Smooth muscle cell (in vitro differentiated cells): ENCODE data around the gene PLEKHG3. TPM values are rescaled to one million over a fixed set of nuclear protein-coding genes. Genes with fewer than 3 reads are reported as not detected.

Experiments
- DNase-seq: peaks from one replicate; lab custom pipeline; 2025; ENCODE audit not compliant: unreplicated experiment; lab: John Stamatoyannopoulos, UW
- H2AFZ ChIP-seq: fragments of 200-600 bp; sonication (generic); 2 replicates; pipeline ENCODE4 v1.6.0; 2016; ENCODE audit warnings: antibody characterized with exemption, low read depth, mild to moderate bottlenecking
- H3F3A ChIP-seq: fragments of 200-600 bp; sonication (generic); 2 replicates; pipeline ENCODE4 v1.6.0; 2017; ENCODE audit warnings: antibody characterized with exemption, low read depth
- H3K27ac ChIP-seq: fragments of 200-600 bp; sonication (generic); 2 replicates; pipeline ENCODE4 v1.5.1; 2016; ENCODE audit warnings: low read depth, mild to moderate bottlenecking
- H3K27me3 ChIP-seq: fragments of 200-600 bp; sonication (generic); 2 replicates; pipeline ENCODE4 v1.6.1; 2016; ENCODE audit warnings: low read depth, mild to moderate bottlenecking
- H3K36me3 ChIP-seq: fragments of 200-600 bp; sonication (generic); 2 replicates; pipeline ENCODE4 v1.5.1; 2016; ENCODE audit warnings: low read depth
- H3K4me1 ChIP-seq: fragments of 200-600 bp; sonication (generic); 2 replicates; pipeline ENCODE4 v1.5.1; 2016; ENCODE audit warnings: low read depth
- H3K4me2 ChIP-seq: fragments of 200-600 bp; sonication (generic); 2 replicates; pipeline ENCODE4 v1.6.0; 2016; ENCODE audit warnings: mild to moderate bottlenecking
- H3K4me3 ChIP-seq: fragments of 200-600 bp; sonication (generic); 2 replicates; pipeline ENCODE4 v1.5.1; 2016; ENCODE audit warnings: mild to moderate bottlenecking
- H3K79me2 ChIP-seq: fragments of 200-600 bp; sonication (generic); 2 replicates; pipeline ENCODE4 v1.6.0; 2016; ENCODE audit warnings: low read depth, mild to moderate bottlenecking
- H3K9ac ChIP-seq: fragments of 200-600 bp; sonication (generic); 2 replicates; pipeline ENCODE4 v1.6.0; 2016; ENCODE audit warnings: low read depth
- H3K9me3 ChIP-seq: fragments of 200-600 bp; sonication (generic); replicated peaks from 2 replicates; pipeline ENCODE4 v1.5.1; 2016; ENCODE audit warnings: low read depth
- H4K20me1 ChIP-seq: fragments of 200-600 bp; sonication (generic); 2 replicates; pipeline ENCODE4 v1.6.0; 2016; ENCODE audit warnings: low read depth
- WGBS: methylation state at CpG from one replicate; pipeline ENCODE4 v1.1.7; 2016; ENCODE audit warnings: low lambda C conversion rate; 5-methylcytosine and 5-hydroxymethylcytosine counted together
- polyA plus RNA-seq: library from polyadenylated mRNA; unstranded; fragments of >200 nt; fragmentation: Nextera tagmentation; extraction: Ambion mirVana; gene quantifications from 2 replicates; pipeline ENCODE4 v1.2.1, GENCODE V29; 2016
- total RNA-seq: library from RNA; depleted of rRNA; stranded (reverse); fragments of >200 nt; gene quantifications from 2 replicates; pipeline ENCODE4 v1.2.3, GENCODE V29; 2014
- TF ChIP-seq, protein P1 (sequence below): fragments of 200-600 bp; sonication (generic); IDR thresholded peaks from 2 replicates; pipeline ENCODE4 v1.5.1; 2017; ENCODE audit warnings: borderline replicate concordance, mild to moderate bottlenecking, antibody characterized with exemption; ENCODE audit not compliant: insufficient read depth, poor library complexity, severe bottlenecking

Gene PLEKHG3
- total and polyA plus RNA-seq, 2 experiments from 2014 or later = 17.6 to 18.3 TPM

DNA sequence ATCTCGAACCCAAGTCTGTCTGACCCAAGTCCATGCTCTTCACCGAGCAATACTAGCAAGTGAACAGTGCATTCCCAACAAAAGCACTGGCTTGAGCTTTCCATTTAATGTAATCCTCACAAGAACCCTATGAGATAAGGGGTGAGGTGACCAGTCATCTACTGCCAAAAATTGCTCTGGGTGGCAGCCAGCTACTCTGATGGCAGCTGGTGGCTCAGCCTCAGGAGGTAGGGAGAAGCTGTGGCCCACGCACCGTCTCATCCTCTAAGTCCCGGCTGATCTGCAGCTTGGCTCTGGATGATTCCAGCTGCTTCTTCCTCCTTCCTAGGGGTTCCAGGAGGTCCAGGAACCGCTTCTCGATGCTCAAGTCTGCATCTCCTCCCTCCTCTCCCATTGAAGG is 75.2 kb downstream of the PLEKHG3 start:
- Histone ChIP-seq H4K20me1 (no peaks in the 10 kb centered on the region), H3K27me3 (no peaks in the 10 kb centered on the region), H3K9me3 (no peaks in the 10 kb centered on the region), H3K79me2 (no peaks in the 10 kb centered on the region), H3K27ac (no peak overlapping the region), H3K9ac (no peak overlapping the region), H3K36me3 (no peaks in the 10 kb centered on the region), H3K4me1 (no peaks in the 10 kb centered on the region), H3K4me3 (no peak overlapping the region), H3K4me2 (no peak overlapping the region), H2AFZ (no peak overlapping the region), H3F3A (no peaks in the 10 kb centered on the region)
- TF ChIP-seq, protein P1, sequence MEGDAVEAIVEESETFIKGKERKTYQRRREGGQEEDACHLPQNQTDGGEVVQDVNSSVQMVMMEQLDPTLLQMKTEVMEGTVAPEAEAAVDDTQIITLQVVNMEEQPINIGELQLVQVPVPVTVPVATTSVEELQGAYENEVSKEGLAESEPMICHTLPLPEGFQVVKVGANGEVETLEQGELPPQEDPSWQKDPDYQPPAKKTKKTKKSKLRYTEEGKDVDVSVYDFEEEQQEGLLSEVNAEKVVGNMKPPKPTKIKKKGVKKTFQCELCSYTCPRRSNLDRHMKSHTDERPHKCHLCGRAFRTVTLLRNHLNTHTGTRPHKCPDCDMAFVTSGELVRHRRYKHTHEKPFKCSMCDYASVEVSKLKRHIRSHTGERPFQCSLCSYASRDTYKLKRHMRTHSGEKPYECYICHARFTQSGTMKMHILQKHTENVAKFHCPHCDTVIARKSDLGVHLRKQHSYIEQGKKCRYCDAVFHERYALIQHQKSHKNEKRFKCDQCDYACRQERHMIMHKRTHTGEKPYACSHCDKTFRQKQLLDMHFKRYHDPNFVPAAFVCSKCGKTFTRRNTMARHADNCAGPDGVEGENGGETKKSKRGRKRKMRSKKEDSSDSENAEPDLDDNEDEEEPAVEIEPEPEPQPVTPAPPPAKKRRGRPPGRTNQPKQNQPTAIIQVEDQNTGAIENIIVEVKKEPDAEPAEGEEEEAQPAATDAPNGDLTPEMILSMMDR = no peak
- 95% methylated on average over 7 of the region's 7 CpGs for WGBS
- no peak for DNase-seq

DNA sequence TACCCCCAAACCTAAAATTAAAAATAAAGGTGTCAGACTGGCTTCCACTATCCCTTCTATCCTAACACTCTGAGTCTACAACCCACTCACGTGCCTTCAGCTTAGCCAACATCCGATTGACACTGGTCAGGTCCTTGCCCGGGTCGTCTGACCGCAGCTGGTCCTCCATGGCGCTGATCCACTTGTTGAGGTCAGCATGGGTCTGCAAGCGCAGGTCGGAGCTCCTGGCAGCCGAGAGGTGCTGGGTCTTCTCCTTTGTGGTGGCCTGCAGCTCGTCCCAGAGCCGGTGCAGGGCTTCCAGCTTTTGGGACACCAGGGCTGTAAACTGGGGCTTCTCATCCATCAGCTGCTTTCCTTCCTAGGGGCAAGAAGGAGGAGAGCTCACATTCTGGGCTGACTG is 78.0 kb downstream of the PLEKHG3 start:
- H4K20me1 ChIP-seq = no peaks in the 10 kb centered on the region
- no peak overlapping the region for H3K9ac ChIP-seq
- H3K27me3 ChIP-seq = no peaks in the 10 kb centered on the region
- no peak overlapping the region for H3K4me3 ChIP-seq
- DNase-seq = no peak
- no peaks in the 10 kb centered on the region for H3K9me3 ChIP-seq
- H3F3A ChIP-seq = no peaks in the 10 kb centered on the region
- no peaks in the 10 kb centered on the region for H3K36me3 ChIP-seq
- no peak overlapping the region for H2AFZ ChIP-seq
- WGBS = 95% methylated on average over 11 of the region's 11 CpGs
- H3K27ac ChIP-seq = no peak overlapping the region
- TF ChIP-seq, protein P1 = no peak
- H3K4me1 ChIP-seq = no peaks in the 10 kb centered on the region
- H3K4me2 ChIP-seq = no peak overlapping the region
- H3K79me2 ChIP-seq = no peaks in the 10 kb centered on the region

DNA sequence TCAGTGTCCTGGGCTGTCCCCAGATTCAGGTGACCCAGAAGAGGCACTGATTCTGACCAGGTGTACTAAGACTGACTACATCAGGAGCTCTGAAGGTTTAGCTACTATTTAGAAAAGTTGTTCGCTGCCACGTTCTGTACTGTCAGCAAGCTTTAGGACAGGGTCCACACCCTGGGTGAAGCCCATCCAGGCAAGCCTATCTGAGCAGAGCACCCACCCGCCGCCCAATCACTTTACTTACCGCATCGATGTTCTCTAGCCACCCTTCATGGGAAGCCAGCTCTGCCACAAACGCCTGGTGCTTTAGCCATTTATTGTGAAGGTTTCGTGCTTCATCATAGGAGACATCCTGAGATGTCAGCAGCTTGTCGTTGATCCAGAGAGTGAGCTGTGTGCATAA is 79.8 kb downstream of the PLEKHG3 start:
- no peak overlapping the region for H3K27ac ChIP-seq
- H4K20me1 ChIP-seq = no peaks in the 10 kb centered on the region
- no peaks in the 10 kb centered on the region for H3K4me1 ChIP-seq
- TF ChIP-seq, protein P1 = no peak
- DNase-seq = no peak
- no peak overlapping the region for H3K9ac ChIP-seq
- H3K4me3 ChIP-seq = no peak overlapping the region
- H3K9me3 ChIP-seq = no peaks in the 10 kb centered on the region
- no peak overlapping the region for H2AFZ ChIP-seq
- H3K36me3 ChIP-seq = no peaks in the 10 kb centered on the region
- no peaks in the 10 kb centered on the region for H3K79me2 ChIP-seq
- H3K27me3 ChIP-seq = no peaks in the 10 kb centered on the region
- H3K4me2 ChIP-seq = no peak overlapping the region
- H3F3A ChIP-seq = no peaks in the 10 kb centered on the region
- 94% methylated on average over 9 of the region's 9 CpGs for WGBS

DNA sequence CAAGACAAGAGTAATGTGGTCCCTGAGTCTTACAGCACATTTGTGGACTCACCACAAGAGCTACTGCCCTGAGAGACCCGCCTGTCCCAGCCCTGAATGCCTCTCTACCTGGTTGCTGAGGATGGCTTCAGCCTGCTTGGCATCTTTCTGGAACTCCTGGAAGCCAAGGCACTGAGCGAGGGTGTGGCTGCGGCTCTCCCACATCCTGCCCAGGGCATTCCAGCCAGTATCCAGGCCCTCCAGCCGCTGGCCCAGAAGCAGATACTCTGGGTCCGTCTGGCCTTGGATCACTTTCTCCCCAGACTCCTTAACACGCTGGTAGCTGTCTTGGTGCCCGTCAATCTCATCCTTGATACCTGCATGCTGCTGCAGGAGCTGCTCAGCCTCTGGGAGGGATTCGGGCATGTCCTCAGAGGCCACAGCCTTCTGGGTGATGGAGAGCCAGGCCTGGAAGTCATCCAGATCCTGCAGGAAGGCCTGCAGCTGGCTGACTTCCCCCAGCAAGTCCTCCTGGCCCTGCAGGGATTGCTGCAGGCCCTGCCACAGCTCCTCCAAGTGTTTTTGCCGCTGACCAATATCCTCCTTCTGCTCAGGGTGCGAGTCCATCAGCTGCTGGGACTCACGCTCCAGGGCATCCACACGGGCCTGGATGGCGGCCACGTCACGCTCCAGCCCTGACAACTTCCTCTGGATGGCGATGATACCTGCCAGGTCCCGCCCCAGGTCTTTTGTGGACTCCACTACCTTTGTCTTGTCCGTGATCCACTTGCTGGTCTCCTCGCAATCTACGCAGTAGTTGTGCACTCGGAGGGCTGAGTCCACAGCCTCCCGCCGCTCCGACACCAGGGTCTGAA is 82.3 kb downstream of the PLEKHG3 start:
- H3K4me1 ChIP-seq = peaks cover 21% of the 10 kb centered on the region
- H3K27me3 ChIP-seq = no peaks in the 10 kb centered on the region
- no peak overlapping the region for H3K4me3 ChIP-seq
- no peak overlapping the region for H2AFZ ChIP-seq
- H3K9me3 ChIP-seq = no peaks in the 10 kb centered on the region
- no peak overlapping the region for H3K9ac ChIP-seq
- no peaks in the 10 kb centered on the region for H3F3A ChIP-seq
- 96% methylated on average over 24 of the region's 24 CpGs for WGBS
- no peaks in the 10 kb centered on the region for H4K20me1 ChIP-seq
- H3K4me2 ChIP-seq = no peak overlapping the region
- TF ChIP-seq, protein P1 = no peak
- no peak for DNase-seq
- no peaks in the 10 kb centered on the region for H3K79me2 ChIP-seq
- H3K27ac ChIP-seq = no peak overlapping the region
- H3K36me3 ChIP-seq = no peaks in the 10 kb centered on the region
